CD4-positive, alpha-beta T cell treated with Interleukin-1 beta for 1 hour (primary cell): Measurements from ENCODE around the gene GGN.
"Not testable (repeated sequence)": the region's sequence is repeated elsewhere in the genome, so short reads cannot be mapped to it uniquely, and the experiment has no call there.

Source experiments
- DNase-seq, 2 donors: peaks; one replicate each; pipeline ENCODE4 v3.0.0-alpha.2; 2020 to 2022

The GGN gene

GRCh38 chr19:38387550-38388348 is at the start of gene GGN:
TSS of gene GGN (minus strand) at chr19:38388034. CDS start at chr19:38387261, 773 bp downstream.
- peak; percentile 81 to 87 for DNase-seq

- DNase-seq: no peak
Measured at GRCh38 chr19:38437295-38437694, 49.5 kb upstream of the GGN start.

- DNase-seq: no peak
Measured at GRCh38 chr19:38434549-38435051, 46.8 kb upstream of the GGN start.

GRCh38 chr19:38433268-38433733 is 45.5 kb upstream of the GGN start, which contains the start of gene RYR1:
TSS of gene RYR1 (plus strand) at chr19:38433691. CDS start at chr19:38433830, 139 bp downstream.
- DNase-seq: peak; percentile 38 to 55

- no peak for DNase-seq
Measured at GRCh38 chr19:38430931-38431330, 43.1 kb upstream of the GGN start.

GRCh38 chr19:38429811-38430156 is 42.0 kb upstream of the GGN start:
- no peak for DNase-seq

GRCh38 chr19:38429055-38429810 is 41.4 kb upstream of the GGN start:
- no peak for DNase-seq

- DNase-seq: peak; percentile 24 to 42
Measured at GRCh38 chr19:38427035-38427677, 39.3 kb upstream of the GGN start.

GRCh38 chr19:38425810-38426466 is 38.1 kb upstream of the GGN start, which contains the start of gene RASGRP4:
TSS of gene RASGRP4 (minus strand) at chr19:38426219. CDS start at chr19:38426091, 128 bp downstream.
- DNase-seq: peak; percentile 35 to 54

- DNase-seq: no peak
Measured at GRCh38 chr19:38425222-38425809, 37.5 kb upstream of the GGN start.

- DNase-seq: no peak
Measured at GRCh38 chr19:38424272-38424671, 36.4 kb upstream of the GGN start.

GRCh38 chr19:38422438-38422837 is 34.6 kb upstream of the GGN start:
- no peak for DNase-seq

- no peak for DNase-seq
Measured at GRCh38 chr19:38421856-38422255, 34.0 kb upstream of the GGN start.

- DNase-seq: no peak
Measured at GRCh38 chr19:38420935-38421334, 33.1 kb upstream of the GGN start.

- peak; percentile 68 to 79 for DNase-seq
Measured at GRCh38 chr19:38417544-38418506, 30.0 kb upstream of the GGN start.

- no peak for DNase-seq
Measured at GRCh38 chr19:38417146-38417543, 29.3 kb upstream of the GGN start.

- no peak for DNase-seq
Measured at GRCh38 chr19:38413416-38413815, 25.6 kb upstream of the GGN start.

- no peak for DNase-seq
Measured at GRCh38 chr19:38412961-38413360, 25.1 kb upstream of the GGN start.

GRCh38 chr19:38412491-38412890 is 24.7 kb upstream of the GGN start:
- no peak for DNase-seq

GRCh38 chr19:38411898-38412297 is 24.1 kb upstream of the GGN start:
- not testable (repeated sequence) for DNase-seq
